Mesenteric fat pad (tissue), 1 donor: ENCODE measurements around the gene SSX2IP. TPM values are rescaled to one million over a fixed set of nuclear protein-coding genes. Genes with fewer than 3 reads are reported as not detected.
"Not testable (repeated sequence)": the region's sequence is repeated elsewhere in the genome, so short reads cannot be mapped to it uniquely, and the experiment has no call there.

Experiments
- DNase-seq: peaks from one replicate; pipeline ENCODE4 v3.0.0-alpha.2; 2020; ENCODE audit warnings: low spot score
- long read RNA-seq: library from polyadenylated mRNA; unstranded; transcript quantifications from one replicate; pipeline ENCODE4 v2.0.0, GENCODE V29; 2020
- total RNA-seq: library from RNA; stranded (reverse); fragmentation: NEBNext Ultra II Directional; extraction: Animal tissue kit (Norgen Biotek cat#: 25700); gene quantifications from one replicate; pipeline ENCODE4 v1.2.1, GENCODE V29; 2021
- donor health status: DM: yes; HTN: yes; CAD: no.

The SSX2IP gene, protein sequence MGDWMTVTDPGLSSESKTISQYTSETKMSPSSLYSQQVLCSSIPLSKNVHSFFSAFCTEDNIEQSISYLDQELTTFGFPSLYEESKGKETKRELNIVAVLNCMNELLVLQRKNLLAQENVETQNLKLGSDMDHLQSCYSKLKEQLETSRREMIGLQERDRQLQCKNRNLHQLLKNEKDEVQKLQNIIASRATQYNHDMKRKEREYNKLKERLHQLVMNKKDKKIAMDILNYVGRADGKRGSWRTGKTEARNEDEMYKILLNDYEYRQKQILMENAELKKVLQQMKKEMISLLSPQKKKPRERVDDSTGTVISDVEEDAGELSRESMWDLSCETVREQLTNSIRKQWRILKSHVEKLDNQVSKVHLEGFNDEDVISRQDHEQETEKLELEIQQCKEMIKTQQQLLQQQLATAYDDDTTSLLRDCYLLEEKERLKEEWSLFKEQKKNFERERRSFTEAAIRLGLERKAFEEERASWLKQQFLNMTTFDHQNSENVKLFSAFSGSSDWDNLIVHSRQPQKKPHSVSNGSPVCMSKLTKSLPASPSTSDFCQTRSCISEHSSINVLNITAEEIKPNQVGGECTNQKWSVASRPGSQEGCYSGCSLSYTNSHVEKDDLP
- 1.8 TPM for total RNA-seq
- long read RNA-seq: 0 reads

DNA sequence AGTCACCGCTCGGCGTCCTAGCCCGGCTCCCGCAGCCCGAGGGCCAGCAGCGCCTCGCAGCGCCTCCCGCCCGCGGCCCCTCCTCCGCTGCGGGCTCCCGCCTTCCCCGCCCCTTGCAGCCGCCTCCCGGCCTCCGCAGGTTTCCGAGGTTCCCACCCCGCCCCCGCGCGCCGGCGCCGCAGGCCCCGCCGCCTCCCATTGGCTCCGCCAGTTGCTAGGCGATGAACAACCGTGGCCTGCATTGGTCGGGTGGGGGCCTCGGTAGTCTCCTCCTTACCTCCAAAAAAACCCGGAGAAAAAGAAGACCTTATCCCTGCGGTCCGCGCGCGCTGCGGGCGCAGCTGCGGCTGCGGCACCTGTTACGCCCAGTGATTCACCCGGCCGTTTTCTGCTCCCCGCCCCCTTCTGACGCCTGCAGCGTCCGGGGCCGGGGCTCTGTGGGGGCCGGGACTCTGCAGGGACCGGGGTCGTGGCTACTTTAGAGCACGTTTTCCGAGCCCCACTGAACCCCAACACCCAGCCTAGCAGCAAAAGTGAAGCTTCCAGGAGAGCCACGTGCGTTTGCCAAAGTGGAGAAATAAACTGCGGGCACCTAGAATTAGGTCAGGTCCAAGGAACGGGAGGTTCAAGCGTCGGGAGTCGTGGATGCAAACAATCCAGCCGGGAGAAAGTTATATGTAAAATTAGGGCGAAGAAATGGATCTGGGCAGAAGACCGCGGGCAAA lies at the start of gene SSX2IP:
TSS of gene SSX2IP (minus strand) at position 65 of the 725 bp plus-strand sequence. CDS start 19,242 bp downstream, outside the sequence.
- DNase-seq: peak; percentile 99

DNA sequence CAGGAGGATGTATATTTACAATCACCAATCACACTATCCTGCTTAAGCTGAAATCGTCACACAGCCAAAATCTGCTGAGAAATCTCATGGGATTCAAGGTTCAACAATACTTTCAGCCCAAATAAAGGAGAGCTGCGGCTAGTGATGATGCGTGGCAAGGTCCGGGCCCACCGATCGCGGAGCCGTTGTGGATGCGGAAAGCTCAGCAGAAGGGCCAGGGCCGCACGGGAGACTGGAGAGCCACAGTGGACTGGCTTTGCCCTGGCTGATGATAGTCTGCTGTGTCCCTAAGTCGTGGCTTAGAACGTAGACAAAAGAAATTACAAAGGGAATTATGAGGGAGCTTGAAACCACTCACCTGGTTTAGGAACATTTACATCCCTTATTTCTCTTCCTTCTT lies 48.0 kb upstream of the SSX2IP start:
- no peak for DNase-seq

DNA sequence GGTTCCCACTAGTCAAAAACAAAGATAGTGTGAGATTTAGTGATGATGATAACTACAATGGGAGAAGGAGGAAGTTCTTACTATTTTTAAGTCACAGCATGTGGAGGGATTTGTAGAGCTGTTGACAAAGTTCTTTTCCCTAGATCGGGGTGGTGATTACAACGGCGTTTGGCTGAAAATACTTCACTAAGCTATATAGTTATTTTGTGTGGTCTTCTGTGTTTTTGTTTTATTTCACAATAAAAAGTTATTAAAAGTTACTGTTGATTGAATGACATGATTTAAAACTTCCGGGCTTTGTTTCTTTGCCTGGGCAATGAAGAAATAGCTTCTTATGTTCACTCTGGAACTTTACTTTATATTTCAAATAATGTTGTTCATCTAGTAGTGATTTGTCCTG lies 47.3 kb upstream of the SSX2IP start:
- no peak for DNase-seq

DNA sequence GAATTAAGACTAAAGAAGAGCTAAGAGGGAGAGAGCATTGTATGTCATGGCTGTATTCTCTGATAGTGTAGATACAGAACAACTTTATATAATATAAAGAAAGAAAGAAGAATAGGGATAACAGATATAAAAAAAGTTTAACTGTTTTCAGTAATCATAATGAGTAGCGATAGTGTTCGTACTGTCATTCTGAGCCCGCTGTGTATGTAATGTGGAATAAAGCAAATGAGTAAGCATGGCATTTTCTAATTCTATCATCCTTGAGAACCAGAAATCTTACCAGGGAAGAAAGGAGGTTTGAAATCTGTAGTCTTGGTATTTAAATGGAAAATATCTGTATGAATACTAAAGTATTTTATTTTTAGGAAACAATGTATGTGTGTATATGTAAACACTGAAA lies 46.7 kb upstream of the SSX2IP start:
- DNase-seq: no peak

DNA sequence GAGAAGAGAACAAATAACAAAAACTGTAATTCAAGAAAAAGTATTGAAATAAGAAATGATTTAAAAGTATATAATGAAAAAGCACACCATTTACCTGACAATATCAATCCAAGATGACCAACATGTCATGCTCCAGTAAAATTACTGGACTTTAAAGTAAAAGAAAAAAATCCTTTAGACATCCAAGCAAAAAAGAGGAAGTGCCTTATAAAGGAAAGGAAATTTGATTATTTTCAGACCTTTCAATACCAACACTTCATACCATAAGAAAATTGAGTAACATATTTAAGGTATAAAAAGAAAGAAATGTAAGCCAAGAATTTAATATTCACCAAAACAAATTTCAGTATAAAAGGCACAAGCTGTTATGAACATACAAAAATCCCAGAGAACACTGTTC lies 46.2 kb upstream of the SSX2IP start:
- no peak for DNase-seq

DNA sequence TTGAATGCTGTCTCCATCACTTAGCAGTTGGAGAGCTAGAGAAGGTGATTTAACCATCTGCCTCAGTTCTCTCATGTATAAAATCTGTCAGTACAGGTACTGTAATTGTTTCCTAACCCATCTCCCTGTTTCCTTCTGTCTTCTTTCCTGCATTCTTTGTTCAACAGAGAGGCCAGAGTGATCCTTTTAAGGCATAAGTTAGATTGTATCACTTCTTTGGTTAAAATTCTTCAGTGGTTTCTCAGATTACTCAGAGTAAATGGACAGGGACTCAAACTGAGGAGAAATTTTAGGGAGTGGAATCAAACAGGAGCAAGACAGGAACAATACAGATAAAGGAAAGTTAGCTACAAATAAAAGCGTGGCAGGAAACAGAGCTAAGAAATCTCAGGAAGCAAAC lies 45.2 kb upstream of the SSX2IP start:
- DNase-seq: no peak

DNA sequence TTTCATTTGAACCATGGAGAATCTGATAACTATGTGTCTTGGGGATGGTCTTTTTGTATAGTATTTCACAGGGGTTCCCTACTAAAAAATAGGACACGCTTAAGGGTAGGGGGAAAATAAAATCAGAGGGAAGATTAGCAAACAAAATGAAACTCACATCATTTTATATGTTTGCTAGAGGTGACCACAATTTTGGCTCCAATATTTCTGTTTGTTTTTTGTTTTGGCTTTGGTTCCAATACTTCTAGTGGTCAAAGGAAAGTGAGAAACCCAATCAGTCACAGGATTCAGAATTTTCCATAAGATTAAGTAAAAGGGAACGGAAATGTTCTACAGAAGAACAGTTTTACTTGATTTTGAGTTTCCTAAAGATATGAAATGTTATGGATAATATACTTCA lies 42.3 kb upstream of the SSX2IP start:
- no peak for DNase-seq

DNA sequence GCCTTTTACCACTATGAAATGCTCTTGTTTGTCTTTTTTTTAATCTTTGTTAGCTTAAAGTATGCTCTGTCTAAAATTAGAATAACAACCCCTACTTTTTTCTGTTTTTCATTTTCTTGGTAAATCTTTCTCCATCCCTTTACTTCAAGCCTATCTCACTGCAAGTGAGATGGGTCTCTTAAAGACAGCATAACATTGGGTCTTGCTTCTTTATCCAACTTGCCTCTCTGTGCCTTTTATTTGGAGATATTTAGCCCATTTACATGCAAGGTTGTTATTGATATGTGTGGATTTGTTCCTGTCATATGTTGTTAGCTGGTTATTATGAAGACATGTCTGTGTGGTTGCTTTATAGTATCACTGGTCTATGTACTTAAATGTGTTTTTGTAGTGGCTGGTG lies 41.3 kb upstream of the SSX2IP start:
- no peak for DNase-seq

GRCh38 chr1:84727711-84728110 lies 37.5 kb upstream of the SSX2IP start:
- not testable (repeated sequence) for DNase-seq

GRCh38 chr1:84726593-84727499 lies 36.6 kb upstream of the SSX2IP start:
- no peak for DNase-seq

- DNase-seq: no peak
These were observed 34.0 kb upstream of the SSX2IP start for GRCh38 chr1:84724128-84724860.

DNA sequence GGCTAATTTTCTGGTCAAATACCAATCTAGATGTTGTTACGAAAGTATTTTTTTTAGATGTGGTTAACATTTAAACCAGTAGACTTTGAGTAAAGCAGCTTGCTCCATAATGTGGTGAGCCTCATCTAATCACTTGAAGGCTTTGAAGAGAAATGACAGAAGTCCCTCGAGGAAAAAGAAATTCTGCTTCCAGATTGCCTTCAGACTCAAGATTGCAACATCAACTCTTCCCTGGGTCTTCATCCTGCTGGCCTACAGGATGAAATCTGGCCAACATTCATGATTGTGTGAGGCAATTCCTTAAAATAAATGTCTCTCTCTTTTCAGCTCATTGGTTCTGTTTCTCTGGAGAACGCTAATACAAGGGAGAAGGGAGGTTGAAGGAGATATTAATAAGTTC lies 32.5 kb upstream of the SSX2IP start:
- DNase-seq: no peak

- DNase-seq: not testable (repeated sequence)
These were observed 31.6 kb upstream of the SSX2IP start for GRCh38 chr1:84721872-84722271.

GRCh38 chr1:84721152-84721551 lies 30.9 kb upstream of the SSX2IP start:
- DNase-seq: no peak

GRCh38 chr1:84720221-84720780 lies 30.0 kb upstream of the SSX2IP start:
- no peak for DNase-seq

GRCh38 chr1:84719543-84720217 lies 29.4 kb upstream of the SSX2IP start:
- no peak for DNase-seq

DNA sequence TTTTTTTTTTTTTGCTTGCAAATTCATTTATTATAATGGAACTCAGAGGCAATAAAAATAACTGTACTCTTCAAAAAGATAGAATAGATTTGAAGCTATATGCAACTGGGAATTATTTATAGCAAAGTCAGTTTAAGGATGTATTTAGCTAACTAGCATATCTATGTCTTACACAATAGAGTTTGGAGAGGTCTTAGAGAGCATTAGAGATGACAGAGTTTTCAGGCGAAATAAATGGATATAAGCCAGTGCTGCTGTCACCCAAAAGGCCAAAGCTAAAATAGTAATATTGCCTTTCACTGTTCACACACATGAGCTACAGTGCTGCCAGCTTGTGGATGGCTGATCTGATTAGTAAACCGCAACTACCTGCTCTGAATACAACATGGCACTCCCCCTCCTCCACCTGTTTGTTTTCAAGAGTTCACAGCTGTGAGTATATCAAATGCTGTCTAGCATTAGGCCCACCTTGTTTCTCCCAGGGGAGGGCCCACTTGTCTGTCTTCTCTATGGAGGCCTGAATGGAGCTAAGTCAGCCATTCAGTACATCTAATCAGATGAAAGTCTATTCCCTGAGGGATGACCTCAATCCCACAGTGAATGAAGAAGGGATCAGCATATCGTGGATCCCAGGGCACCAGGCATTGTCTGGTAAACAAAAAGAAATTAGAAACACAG lies 25.2 kb upstream of the SSX2IP start:
- no peak for DNase-seq

DNA sequence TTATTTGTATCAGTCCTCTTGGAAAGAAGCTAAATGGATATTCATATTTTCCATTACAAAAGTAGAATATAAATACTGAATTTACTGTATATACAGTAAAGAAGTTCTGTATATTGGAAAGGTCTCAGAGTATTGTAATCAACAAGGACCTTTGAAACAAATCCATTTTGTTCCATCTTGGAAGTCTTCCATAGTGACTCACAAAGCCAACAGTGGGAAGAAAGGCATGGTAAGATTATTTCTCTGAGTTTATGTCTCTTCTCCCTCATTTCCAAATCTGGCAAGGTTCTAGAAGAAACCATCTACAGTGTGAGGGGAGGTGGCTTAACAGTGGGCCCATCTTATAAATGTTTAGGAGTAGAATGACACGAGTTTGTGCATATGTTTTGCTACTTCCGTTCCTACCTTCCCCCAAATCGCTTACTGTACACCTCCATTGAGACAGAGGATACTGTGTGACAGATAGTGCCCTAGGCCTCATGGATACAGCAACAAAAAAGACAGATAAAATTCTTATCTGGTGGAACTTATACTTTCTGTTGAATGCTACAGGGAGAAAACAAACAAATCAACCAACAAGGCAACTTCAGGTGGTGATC lies 22.1 kb upstream of the SSX2IP start:
- no peak for DNase-seq

GRCh38 chr1:84711869-84712268 lies 21.6 kb upstream of the SSX2IP start:
- no peak for DNase-seq
